WTC11 (cell line): ENCODE results near the gene CGRRF1. TPM values are rescaled to one million over a fixed set of nuclear protein-coding genes. Genes with fewer than 3 reads are reported as not detected.

Source experiments
- ATAC-seq: fragments of 200-7000 bp; cut with Tn5 transposase; 2 replicates; pipeline ENCODE4 v1.10.0; 2021; ENCODE audit warnings: mild to moderate bottlenecking, moderate library complexity
- CTCF ChIA-PET: fragments of 300-600 bp; sonication (Branson Sonifier 250); formaldehyde crosslinking; loops from one replicate; lab custom pipeline; 2021; ENCODE audit warnings: antibody characterized with exemption; lab: Charles Lee
- POLR2A ChIA-PET: fragments of 350-600 bp; sonication (Branson Sonifier 250); formaldehyde crosslinking; loops from one replicate; lab custom pipeline; 2021; ENCODE audit warnings: antibody characterized with exemption; lab: Charles Lee
- DNase-seq: peaks from one replicate; pipeline ENCODE4 v3.0.0; 2021; ENCODE audit warnings: low spot score
- H3K27ac Mint-ChIP-seq: 2 replicates; pipeline ENCODE4 v1.8.0; 2021; ENCODE audit warnings: mixed read lengths
- H3K27me3 Mint-ChIP-seq: 2 replicates; pipeline ENCODE4 v1.8.0; 2021; ENCODE audit warnings: low read depth, mild to moderate bottlenecking, moderate library complexity, mixed read lengths
- H3K36me3 Mint-ChIP-seq: 2 replicates; pipeline ENCODE4 v1.8.0; 2021; ENCODE audit warnings: mixed read lengths
- H3K4me1 Mint-ChIP-seq: 2 replicates; pipeline ENCODE4 v1.8.0; 2022; ENCODE audit warnings: mixed read lengths
- H3K4me3 Mint-ChIP-seq: 2 replicates; pipeline ENCODE4 v1.8.0; 2021; ENCODE audit warnings: mild to moderate bottlenecking, moderate library complexity, mixed read lengths
- H3K9me3 Mint-ChIP-seq: 2 replicates; pipeline ENCODE4 v1.8.0; 2021; ENCODE audit warnings: mixed read lengths
- EMX1 ChIP-seq: fragments of 250-450 bp; sonication (Bioruptor Pico); IDR thresholded peaks from 2 replicates; pipeline ENCODE4 v1.8.0; 2021; ENCODE audit warnings: mild to moderate bottlenecking
- ESRRA ChIP-seq: sonication (generic); formaldehyde crosslinking; IDR thresholded peaks from 2 replicates; pipeline ENCODE4 v1.8.1; 2022; ENCODE audit warnings: mild to moderate bottlenecking, missing genetic modification reagents, borderline replicate concordance
- FOXP4 ChIP-seq: sonication (generic); formaldehyde crosslinking; IDR thresholded peaks from 2 replicates; pipeline ENCODE4 v1.8.0; 2022; ENCODE audit warnings: mild to moderate bottlenecking, missing genetic modification reagents
- IRF1 ChIP-seq: sonication (generic); formaldehyde crosslinking; IDR thresholded peaks from 2 replicates; pipeline ENCODE4 v1.8.0; 2023; ENCODE audit warnings: missing genetic modification reagents
- NFE2L1 ChIP-seq: sonication (generic); formaldehyde crosslinking; IDR thresholded peaks from 2 replicates; pipeline ENCODE4 v1.8.1; 2023; ENCODE audit warnings: missing genetic modification reagents
- PRRX2 ChIP-seq: fragments of 250-450 bp; sonication (Bioruptor Pico); IDR thresholded peaks from 2 replicates; pipeline ENCODE4 v1.8.0; 2021; ENCODE audit warnings: mild to moderate bottlenecking
- SMAD3 ChIP-seq: sonication (generic); formaldehyde crosslinking; IDR thresholded peaks from 2 replicates; pipeline ENCODE4 v1.8.0; 2022; ENCODE audit warnings: missing genetic modification reagents, mild to moderate bottlenecking, borderline replicate concordance
- SP1 ChIP-seq: sonication (generic); formaldehyde crosslinking; conservative IDR thresholded peaks from 2 replicates; pipeline ENCODE4 v1.8.1; 2022; ENCODE audit warnings: missing genetic modification reagents
- ZBTB43 ChIP-seq: sonication (generic); formaldehyde crosslinking; IDR thresholded peaks from 2 replicates; pipeline ENCODE4 v1.8.1; 2023; ENCODE audit warnings: mild to moderate bottlenecking, missing genetic modification reagents
- ZNF232 ChIP-seq: sonication (generic); formaldehyde crosslinking; IDR thresholded peaks from 2 replicates; pipeline ENCODE4 v1.8.0; 2022; ENCODE audit warnings: mild to moderate bottlenecking, missing genetic modification reagents
- ZNF263 ChIP-seq: sonication (generic); formaldehyde crosslinking; IDR thresholded peaks from 2 replicates; pipeline ENCODE4 v1.8.1; 2022; ENCODE audit warnings: low read depth, mild to moderate bottlenecking, moderate library complexity, missing genetic modification reagents
- ZNF512 ChIP-seq: sonication (generic); formaldehyde crosslinking; IDR thresholded peaks from 2 replicates; pipeline ENCODE4 v1.8.1; 2022; ENCODE audit warnings: missing genetic modification reagents, borderline replicate concordance
- ZNF671 ChIP-seq: fragments of 250-450 bp; sonication (Bioruptor Pico); IDR thresholded peaks from 2 replicates; pipeline ENCODE4 v1.8.0; 2021; ENCODE audit warnings: mild to moderate bottlenecking
- total RNA-seq: library from RNA; stranded (reverse); gene quantifications from 3 replicates; pipeline ENCODE4 v1.2.3, GENCODE V29; 2021
- TF ChIP-seq, protein P1 (sequence below): sonication (generic); formaldehyde crosslinking; IDR thresholded peaks from 2 replicates; pipeline ENCODE4 v1.8.1; 2023; ENCODE audit warnings: mild to moderate bottlenecking, moderate library complexity, missing genetic modification reagents
- TF ChIP-seq, protein P2 (sequence below): sonication (generic); formaldehyde crosslinking; IDR thresholded peaks from 2 replicates; pipeline ENCODE4 v1.8.0; 2023; ENCODE audit warnings: mild to moderate bottlenecking, missing genetic modification reagents
- TF ChIP-seq, protein P3 (sequence below): sonication (generic); formaldehyde crosslinking; conservative IDR thresholded peaks from 2 replicates; pipeline ENCODE4 v1.8.1; 2022; ENCODE audit warnings: mild to moderate bottlenecking, missing genetic modification reagents
- TF ChIP-seq, protein P4 (sequence below): sonication (generic); formaldehyde crosslinking; IDR thresholded peaks from 2 replicates; pipeline ENCODE4 v1.8.1; 2022; ENCODE audit warnings: mild to moderate bottlenecking, missing genetic modification reagents, moderate library complexity, borderline replicate concordance
- TF ChIP-seq, protein P5 (sequence below): sonication (generic); formaldehyde crosslinking; IDR thresholded peaks from 2 replicates; pipeline ENCODE4 v1.8.1; 2023; ENCODE audit warnings: mild to moderate bottlenecking, missing genetic modification reagents, borderline replicate concordance

CGRRF1 gene
- total RNA-seq, 1 experiment from 2014 or later = 15.1 TPM

DNA sequence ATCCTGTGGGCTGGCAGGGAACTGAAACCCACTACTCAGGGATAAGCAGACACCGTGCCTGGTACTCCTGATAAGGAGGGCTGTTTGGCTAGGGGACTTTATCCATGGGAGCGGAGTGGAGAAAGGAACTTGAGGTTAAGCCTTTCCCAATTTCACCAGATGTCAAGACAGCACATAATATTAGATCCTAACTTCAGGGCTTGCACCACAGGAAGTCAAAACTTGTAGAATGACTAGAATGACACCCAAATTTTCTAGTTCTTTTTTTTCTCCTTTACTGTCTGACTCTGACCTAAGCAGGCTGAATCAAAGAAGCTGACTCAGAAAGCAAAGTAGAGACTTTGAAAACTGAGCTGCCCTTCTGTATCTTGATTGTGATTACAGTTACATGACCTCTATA is 7.1 kb upstream of the CGRRF1 start (continued):
- TF ChIP-seq, protein P1, sequence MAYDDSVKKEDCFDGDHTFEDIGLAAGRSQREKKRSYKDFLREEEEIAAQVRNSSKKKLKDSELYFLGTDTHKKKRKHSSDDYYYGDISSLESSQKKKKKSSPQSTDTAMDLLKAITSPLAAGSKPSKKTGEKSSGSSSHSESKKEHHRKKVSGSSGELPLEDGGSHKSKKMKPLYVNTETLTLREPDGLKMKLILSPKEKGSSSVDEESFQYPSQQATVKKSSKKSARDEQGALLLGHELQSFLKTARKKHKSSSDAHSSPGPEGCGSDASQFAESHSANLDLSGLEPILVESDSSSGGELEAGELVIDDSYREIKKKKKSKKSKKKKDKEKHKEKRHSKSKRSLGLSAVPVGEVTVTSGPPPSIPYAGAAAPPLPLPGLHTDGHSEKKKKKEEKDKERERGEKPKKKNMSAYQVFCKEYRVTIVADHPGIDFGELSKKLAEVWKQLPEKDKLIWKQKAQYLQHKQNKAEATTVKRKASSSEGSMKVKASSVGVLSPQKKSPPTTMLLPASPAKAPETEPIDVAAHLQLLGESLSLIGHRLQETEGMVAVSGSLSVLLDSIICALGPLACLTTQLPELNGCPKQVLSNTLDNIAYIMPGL = no peak
- TF ChIP-seq EMX1 (CRISPR knock-in tag) (no peak), NFE2L1 (CRISPR knock-in tag) (no peak), PRRX2 (CRISPR knock-in tag) (no peak), FOXP4 (CRISPR knock-in tag) (no peak), ZNF671 (CRISPR knock-in tag) (no peak), SMAD3 (CRISPR knock-in tag) (no peak)
- TF ChIP-seq, protein P2, sequence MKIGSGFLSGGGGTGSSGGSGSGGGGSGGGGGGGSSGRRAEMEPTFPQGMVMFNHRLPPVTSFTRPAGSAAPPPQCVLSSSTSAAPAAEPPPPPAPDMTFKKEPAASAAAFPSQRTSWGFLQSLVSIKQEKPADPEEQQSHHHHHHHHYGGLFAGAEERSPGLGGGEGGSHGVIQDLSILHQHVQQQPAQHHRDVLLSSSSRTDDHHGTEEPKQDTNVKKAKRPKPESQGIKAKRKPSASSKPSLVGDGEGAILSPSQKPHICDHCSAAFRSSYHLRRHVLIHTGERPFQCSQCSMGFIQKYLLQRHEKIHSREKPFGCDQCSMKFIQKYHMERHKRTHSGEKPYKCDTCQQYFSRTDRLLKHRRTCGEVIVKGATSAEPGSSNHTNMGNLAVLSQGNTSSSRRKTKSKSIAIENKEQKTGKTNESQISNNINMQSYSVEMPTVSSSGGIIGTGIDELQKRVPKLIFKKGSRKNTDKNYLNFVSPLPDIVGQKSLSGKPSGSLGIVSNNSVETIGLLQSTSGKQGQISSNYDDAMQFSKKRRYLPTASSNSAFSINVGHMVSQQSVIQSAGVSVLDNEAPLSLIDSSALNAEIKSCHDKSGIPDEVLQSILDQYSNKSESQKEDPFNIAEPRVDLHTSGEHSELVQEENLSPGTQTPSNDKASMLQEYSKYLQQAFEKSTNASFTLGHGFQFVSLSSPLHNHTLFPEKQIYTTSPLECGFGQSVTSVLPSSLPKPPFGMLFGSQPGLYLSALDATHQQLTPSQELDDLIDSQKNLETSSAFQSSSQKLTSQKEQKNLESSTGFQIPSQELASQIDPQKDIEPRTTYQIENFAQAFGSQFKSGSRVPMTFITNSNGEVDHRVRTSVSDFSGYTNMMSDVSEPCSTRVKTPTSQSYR (CRISPR knock-in tag) = no peak
- TF ChIP-seq, protein P3, sequence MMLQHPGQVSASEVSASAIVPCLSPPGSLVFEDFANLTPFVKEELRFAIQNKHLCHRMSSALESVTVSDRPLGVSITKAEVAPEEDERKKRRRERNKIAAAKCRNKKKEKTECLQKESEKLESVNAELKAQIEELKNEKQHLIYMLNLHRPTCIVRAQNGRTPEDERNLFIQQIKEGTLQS (CRISPR knock-in tag) = no peak
- TF ChIP-seq, all 79 proteins: peak for 0

GRCh38 chr14:54503486-54503885 is 6.2 kb upstream of the CGRRF1 start:
- Mint-ChIP-seq H3K36me3 (no peaks in the 10 kb centered on the region), H3K9me3 (no peaks in the 10 kb centered on the region), H3K4me3 (no peak overlapping the region), H3K27ac (no peak overlapping the region), H3K4me1 (no peaks in the 10 kb centered on the region), H3K27me3 (peaks cover 6% of the 10 kb centered on the region)
- DNase-seq = no peak
- peak; percentile 69 for ATAC-seq
- POLR2A ChIA-PET = no interaction called here
- CTCF ChIA-PET = no interaction called here
- no peak for TF ChIP-seq ZNF232
- no peak for TF ChIP-seq ESRRA (CRISPR knock-in tag)
- TF ChIP-seq ZNF263 (CRISPR knock-in tag) = no peak
- TF ChIP-seq, protein P4, sequence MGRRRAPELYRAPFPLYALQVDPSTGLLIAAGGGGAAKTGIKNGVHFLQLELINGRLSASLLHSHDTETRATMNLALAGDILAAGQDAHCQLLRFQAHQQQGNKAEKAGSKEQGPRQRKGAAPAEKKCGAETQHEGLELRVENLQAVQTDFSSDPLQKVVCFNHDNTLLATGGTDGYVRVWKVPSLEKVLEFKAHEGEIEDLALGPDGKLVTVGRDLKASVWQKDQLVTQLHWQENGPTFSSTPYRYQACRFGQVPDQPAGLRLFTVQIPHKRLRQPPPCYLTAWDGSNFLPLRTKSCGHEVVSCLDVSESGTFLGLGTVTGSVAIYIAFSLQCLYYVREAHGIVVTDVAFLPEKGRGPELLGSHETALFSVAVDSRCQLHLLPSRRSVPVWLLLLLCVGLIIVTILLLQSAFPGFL = no peak
- no peak for TF ChIP-seq IRF1 (CRISPR knock-in tag)
- no peak for TF ChIP-seq ZNF512 (CRISPR knock-in tag)
- TF ChIP-seq SP1 = no peak
- no peak for TF ChIP-seq ZBTB43 (CRISPR knock-in tag)
- TF ChIP-seq, protein P5, sequence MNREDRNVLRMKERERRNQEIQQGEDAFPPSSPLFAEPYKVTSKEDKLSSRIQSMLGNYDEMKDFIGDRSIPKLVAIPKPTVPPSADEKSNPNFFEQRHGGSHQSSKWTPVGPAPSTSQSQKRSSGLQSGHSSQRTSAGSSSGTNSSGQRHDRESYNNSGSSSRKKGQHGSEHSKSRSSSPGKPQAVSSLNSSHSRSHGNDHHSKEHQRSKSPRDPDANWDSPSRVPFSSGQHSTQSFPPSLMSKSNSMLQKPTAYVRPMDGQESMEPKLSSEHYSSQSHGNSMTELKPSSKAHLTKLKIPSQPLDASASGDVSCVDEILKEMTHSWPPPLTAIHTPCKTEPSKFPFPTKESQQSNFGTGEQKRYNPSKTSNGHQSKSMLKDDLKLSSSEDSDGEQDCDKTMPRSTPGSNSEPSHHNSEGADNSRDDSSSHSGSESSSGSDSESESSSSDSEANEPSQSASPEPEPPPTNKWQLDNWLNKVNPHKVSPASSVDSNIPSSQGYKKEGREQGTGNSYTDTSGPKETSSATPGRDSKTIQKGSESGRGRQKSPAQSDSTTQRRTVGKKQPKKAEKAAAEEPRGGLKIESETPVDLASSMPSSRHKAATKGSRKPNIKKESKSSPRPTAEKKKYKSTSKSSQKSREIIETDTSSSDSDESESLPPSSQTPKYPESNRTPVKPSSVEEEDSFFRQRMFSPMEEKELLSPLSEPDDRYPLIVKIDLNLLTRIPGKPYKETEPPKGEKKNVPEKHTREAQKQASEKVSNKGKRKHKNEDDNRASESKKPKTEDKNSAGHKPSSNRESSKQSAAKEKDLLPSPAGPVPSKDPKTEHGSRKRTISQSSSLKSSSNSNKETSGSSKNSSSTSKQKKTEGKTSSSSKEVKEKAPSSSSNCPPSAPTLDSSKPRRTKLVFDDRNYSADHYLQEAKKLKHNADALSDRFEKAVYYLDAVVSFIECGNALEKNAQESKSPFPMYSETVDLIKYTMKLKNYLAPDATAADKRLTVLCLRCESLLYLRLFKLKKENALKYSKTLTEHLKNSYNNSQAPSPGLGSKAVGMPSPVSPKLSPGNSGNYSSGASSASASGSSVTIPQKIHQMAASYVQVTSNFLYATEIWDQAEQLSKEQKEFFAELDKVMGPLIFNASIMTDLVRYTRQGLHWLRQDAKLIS (CRISPR knock-in tag) = no peak
- TF ChIP-seq, protein P3 (CRISPR knock-in tag) = no peak
